Fibroblast of lung (primary cell): ENCODE data around the gene CDH1. TPM values are rescaled to one million over a fixed set of nuclear protein-coding genes. Genes with fewer than 3 reads are reported as not detected.

Experiments used
- DNase-seq, 2 donors: peaks; one replicate each; pipeline versions ENCODE4 v3.0.0 to v3.0.0-alpha.2; 2010; ENCODE audit warnings: low read depth in 2 of 2
- H2AFZ ChIP-seq: 2 replicates; pipeline ENCODE4 v1.5.1; 2012; ENCODE audit warnings: low read length, control low read depth, inconsistent platforms
- H3K27ac ChIP-seq: 2 replicates; pipeline ENCODE4 v1.5.1; 2011; ENCODE audit warnings: low read length, control low read depth; ENCODE audit not compliant: insufficient read depth
- H3K27me3 ChIP-seq: 2 replicates; pipeline ENCODE4 v1.5.1; 2011; ENCODE audit warnings: mild to moderate bottlenecking, low read length; ENCODE audit not compliant: control insufficient read depth, insufficient read depth
- H3K36me3 ChIP-seq: 2 replicates; pipeline ENCODE4 v1.5.1; 2011; ENCODE audit warnings: low read length; ENCODE audit not compliant: control insufficient read depth, insufficient read depth
- H3K4me1 ChIP-seq: 2 replicates; pipeline ENCODE4 v1.5.1; 2011; ENCODE audit warnings: low read length; ENCODE audit not compliant: control insufficient read depth, insufficient read depth; ENCODE audit errors: extremely low read depth
- H3K4me2 ChIP-seq: 2 replicates; pipeline ENCODE4 v1.5.1; 2011; ENCODE audit warnings: low read length, control low read depth; ENCODE audit not compliant: insufficient read depth; ENCODE audit errors: extremely low read depth
- H3K4me3 ChIP-seq, 4 experiments: fragments of 200-600 bp in 1 of 4; sonication (generic) in 1 of 4; replicated peaks in 1 of 4; 2 replicates each; pipeline ENCODE4 v1.5.1; 2011 to 2016; ENCODE audit warnings: low read length in 4 of 4, low read depth in 3 of 4, mild to moderate bottlenecking in 3 of 4, control low read depth in 2 of 4, inconsistent platforms in 1 of 4, mixed read lengths in 1 of 4; ENCODE audit not compliant: insufficient read depth in 1 of 4; ENCODE audit errors: control extremely low read depth in 1 of 4
- H3K79me2 ChIP-seq: 2 replicates; pipeline ENCODE4 v1.5.1; 2012; ENCODE audit warnings: mild to moderate bottlenecking, low read length, inconsistent platforms; ENCODE audit not compliant: control insufficient read depth, insufficient read depth
- H3K9ac ChIP-seq: 2 replicates; pipeline ENCODE4 v1.5.1; 2011; ENCODE audit warnings: mild to moderate bottlenecking, low read length, control low read depth; ENCODE audit not compliant: insufficient read depth
- H3K9me3 ChIP-seq: 2 replicates; pipeline ENCODE4 v1.5.1; 2012; ENCODE audit warnings: low read depth, low read length; ENCODE audit not compliant: control insufficient read depth, insufficient read depth
- H4K20me1 ChIP-seq: 2 replicates; pipeline ENCODE4 v1.5.1; 2011; ENCODE audit warnings: low read length; ENCODE audit not compliant: control insufficient read depth, insufficient read depth; ENCODE audit errors: extremely low read depth
- EZH2 ChIP-seq: IDR thresholded peaks from 2 replicates; pipeline ENCODE4 v1.5.1; 2012; ENCODE audit warnings: low read length, control low read depth, mild to moderate bottlenecking; ENCODE audit errors: missing control alignments
- polyA plus RNA-seq, 2 donors: library from polyadenylated mRNA; depleted of rRNA in 1 of 2; stranded (reverse) in 1 of 2; unstranded in 1 of 2; fragments of >200 nt; gene quantifications; 2 replicates each; pipeline ENCODE4 v1.2.1, GENCODE V29; 2011 to 2012; ENCODE audit warnings: missing spikeins in 1 of 2
- total RNA-seq: library from RNA; depleted of rRNA; stranded (reverse); fragments of >200 nt; gene quantifications from 2 replicates; pipeline ENCODE4 v1.2.1, GENCODE V29; 2014
- TF ChIP-seq, protein P1 (sequence below), 2 donors: IDR thresholded peaks in 1 of 2; conservative IDR thresholded peaks in 1 of 2; 1 replicate in 1 of 2; 2 replicates in 1 of 2; pipeline ENCODE4 v1.5.1; 2011 to 2012; ENCODE audit warnings: low read length in 2 of 2, control low read depth in 1 of 2, inconsistent platforms in 1 of 2, low read depth in 1 of 2, mild to moderate bottlenecking in 1 of 2

CDH1 gene
- total and polyA plus RNA-seq, 2 donors (not counting 1 experiment from before 2014, with no cell fraction given), result 0.02 TPM; not detected in 1

DNA sequence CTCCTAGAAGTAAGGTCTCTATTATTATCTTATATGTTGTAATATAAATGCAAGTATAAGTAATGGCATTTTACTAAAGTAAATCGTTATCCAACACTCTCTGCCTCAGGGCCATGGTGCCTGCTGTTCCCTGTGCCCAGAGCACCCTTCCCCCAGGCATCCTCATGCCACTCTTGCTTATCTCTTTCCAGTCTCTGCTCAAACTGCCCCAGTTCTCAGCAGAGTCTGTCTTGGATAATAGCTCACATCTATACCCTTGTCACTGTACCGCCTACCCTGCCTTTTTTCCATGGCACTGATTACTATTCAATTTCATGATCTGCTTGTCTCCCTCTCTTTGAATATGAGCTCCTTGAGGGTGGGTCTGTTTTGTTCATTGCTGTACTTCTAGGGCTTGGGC lies 31.7 kb downstream of the CDH1 start:
- H4K20me1 ChIP-seq, result no peaks in the 10 kb centered on the region
- H3K4me3 ChIP-seq, result no peak overlapping the region
- H3K4me2 ChIP-seq, result no peak overlapping the region
- H3K36me3 ChIP-seq, result no peaks in the 10 kb centered on the region
- no peak overlapping the region for H2AFZ ChIP-seq
- TF ChIP-seq, protein P1, sequence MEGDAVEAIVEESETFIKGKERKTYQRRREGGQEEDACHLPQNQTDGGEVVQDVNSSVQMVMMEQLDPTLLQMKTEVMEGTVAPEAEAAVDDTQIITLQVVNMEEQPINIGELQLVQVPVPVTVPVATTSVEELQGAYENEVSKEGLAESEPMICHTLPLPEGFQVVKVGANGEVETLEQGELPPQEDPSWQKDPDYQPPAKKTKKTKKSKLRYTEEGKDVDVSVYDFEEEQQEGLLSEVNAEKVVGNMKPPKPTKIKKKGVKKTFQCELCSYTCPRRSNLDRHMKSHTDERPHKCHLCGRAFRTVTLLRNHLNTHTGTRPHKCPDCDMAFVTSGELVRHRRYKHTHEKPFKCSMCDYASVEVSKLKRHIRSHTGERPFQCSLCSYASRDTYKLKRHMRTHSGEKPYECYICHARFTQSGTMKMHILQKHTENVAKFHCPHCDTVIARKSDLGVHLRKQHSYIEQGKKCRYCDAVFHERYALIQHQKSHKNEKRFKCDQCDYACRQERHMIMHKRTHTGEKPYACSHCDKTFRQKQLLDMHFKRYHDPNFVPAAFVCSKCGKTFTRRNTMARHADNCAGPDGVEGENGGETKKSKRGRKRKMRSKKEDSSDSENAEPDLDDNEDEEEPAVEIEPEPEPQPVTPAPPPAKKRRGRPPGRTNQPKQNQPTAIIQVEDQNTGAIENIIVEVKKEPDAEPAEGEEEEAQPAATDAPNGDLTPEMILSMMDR (conservative IDR thresholded peaks at IDR 0.05 in 1 of 2, IDR thresholded peaks at IDR 0.05 in 1 of 2; ENCODE audit: low read depth in 1 of 2, low read length in 2 of 2), result no peak
- TF ChIP-seq EZH2, result no peak
- DNase-seq, result no peak
- H3K9ac ChIP-seq, result no peak overlapping the region
- no peak overlapping the region for H3K27ac ChIP-seq
- H3K27me3 ChIP-seq, result no peaks in the 10 kb centered on the region
- H3K9me3 ChIP-seq, result no peaks in the 10 kb centered on the region
- H3K79me2 ChIP-seq, result no peaks in the 10 kb centered on the region
- no peaks in the 10 kb centered on the region for H3K4me1 ChIP-seq

DNA sequence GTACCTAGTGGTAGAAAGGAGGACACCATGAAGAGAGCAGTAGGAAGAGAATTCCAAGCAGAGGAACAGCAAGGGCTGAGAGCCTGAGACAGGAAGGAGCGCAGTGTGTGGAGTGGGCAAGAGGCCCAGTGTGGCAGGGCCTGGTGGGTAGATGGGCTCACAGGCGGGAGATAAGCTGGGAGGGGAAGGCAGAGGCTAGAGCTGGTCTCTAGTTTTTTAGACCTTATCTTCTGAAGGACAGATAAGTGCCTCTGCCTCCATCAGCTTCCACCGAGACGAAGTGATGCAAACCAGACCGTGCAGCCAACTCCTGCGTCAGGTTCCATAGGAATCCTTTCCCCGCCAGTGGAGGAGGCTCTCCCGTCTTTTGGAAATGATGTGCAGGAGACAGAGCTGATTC lies 33.6 kb downstream of the CDH1 start:
- no peak overlapping the region for H3K4me2 ChIP-seq
- H3K4me3 ChIP-seq, result no peak overlapping the region
- H3K9ac ChIP-seq, result no peak overlapping the region
- no peaks in the 10 kb centered on the region for H3K79me2 ChIP-seq
- no peak for DNase-seq
- no peaks in the 10 kb centered on the region for H3K4me1 ChIP-seq
- no peak overlapping the region for H2AFZ ChIP-seq
- no peak overlapping the region for H3K27ac ChIP-seq
- no peaks in the 10 kb centered on the region for H4K20me1 ChIP-seq
- H3K27me3 ChIP-seq, result no peaks in the 10 kb centered on the region
- H3K9me3 ChIP-seq, result no peaks in the 10 kb centered on the region
- no peaks in the 10 kb centered on the region for H3K36me3 ChIP-seq
- TF ChIP-seq EZH2, result no peak
- TF ChIP-seq, protein P1 (conservative IDR thresholded peaks at IDR 0.05 in 1 of 2, IDR thresholded peaks at IDR 0.05 in 1 of 2; ENCODE audit: low read depth in 1 of 2, low read length in 2 of 2), result no peak

DNA sequence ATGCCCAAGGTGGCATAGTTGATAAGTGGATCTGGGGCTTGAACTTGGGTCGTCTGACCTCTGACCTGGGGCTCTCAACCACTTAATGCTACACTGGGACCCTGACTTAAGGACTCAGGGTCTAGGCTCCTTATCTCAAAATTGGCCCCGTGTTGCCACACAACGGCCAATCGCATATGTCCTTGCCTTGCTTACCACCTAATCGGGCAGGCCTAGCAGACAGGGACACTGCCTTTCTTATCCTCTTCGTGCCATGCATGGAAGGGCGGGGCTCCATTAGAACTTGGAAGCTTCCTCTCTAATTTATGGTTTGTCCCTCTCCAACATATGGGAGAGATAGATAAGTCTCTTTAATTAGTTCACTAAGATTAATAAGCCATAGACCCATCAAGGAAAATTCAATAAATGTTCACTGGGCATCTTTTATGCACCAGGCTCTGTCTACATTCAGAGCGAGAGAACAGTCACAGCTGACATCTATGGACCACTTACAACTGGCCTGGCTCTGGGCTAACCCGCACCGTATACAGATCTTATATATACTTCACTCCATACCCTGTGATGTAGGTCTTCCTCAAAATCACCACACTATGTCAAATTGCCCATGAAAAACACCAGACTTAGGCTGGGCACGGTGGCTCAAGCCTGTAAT lies 35.1 kb downstream of the CDH1 start:
- Histone ChIP-seq H2AFZ (no peak overlapping the region), H3K4me3 (no peak overlapping the region), H3K79me2 (no peaks in the 10 kb centered on the region), H4K20me1 (no peaks in the 10 kb centered on the region), H3K36me3 (no peaks in the 10 kb centered on the region), H3K27ac (no peak overlapping the region), H3K9ac (no peak overlapping the region), H3K4me1 (no peaks in the 10 kb centered on the region), H3K27me3 (no peaks in the 10 kb centered on the region), H3K4me2 (no peak overlapping the region), H3K9me3 (no peaks in the 10 kb centered on the region)
- no peak for DNase-seq
- TF ChIP-seq EZH2, result no peak
- TF ChIP-seq, protein P1 (conservative IDR thresholded peaks at IDR 0.05 in 1 of 2, IDR thresholded peaks at IDR 0.05 in 1 of 2; ENCODE audit: low read depth in 1 of 2, low read length in 2 of 2), result no peak
